ENCODE measurements around the gene FTHL17. TPM values are rescaled to one million over a fixed set of nuclear protein-coding genes. Genes with fewer than 3 reads are reported as not detected.

The FTHL17 gene
- polyA plus RNA-seq, 1 of the 3 experiments (the other 2 are of a cell fraction) = not detected

DNA sequence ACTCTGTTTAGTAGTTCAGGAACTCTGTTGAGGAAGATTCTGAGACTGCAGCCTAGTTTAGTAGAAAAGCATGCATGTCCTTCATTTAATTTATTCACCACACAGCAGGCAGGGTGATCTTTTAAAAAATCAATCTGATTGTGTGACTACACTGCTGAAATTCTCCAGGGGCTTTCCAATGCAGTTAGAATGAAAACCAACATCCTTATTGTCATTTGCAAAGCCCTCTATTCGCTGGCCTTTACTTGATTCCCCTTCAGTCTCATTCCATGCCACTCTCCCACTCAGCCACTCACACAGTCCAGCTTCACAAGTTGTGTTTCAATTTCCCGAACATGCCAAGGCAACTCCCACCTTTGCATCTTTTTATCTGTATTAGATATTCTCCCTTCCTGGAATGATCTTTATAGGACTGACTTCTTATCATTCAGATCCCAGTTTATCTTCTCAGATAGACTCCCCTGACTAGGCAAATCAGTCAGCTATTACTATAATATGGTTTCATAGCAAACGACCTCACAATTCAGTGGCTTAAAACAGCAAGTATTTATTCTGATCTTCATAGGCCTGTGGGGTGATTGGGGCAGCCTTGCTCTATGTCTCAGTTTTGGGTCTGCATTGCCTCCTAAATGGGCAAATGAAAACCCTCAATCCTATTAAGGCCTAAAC is 21.3 kb upstream of the FTHL17 start:
- no peaks in the 10 kb centered on the region for H3K79me2 ChIP-seq (ENCODE audit: insufficient read depth)
- H3K9me3 ChIP-seq = no peaks in the 10 kb centered on the region
- no peak overlapping the region for H3K27ac ChIP-seq (ENCODE audit: low read depth in 2 of 2, low read length in 1 of 2)
- H3K9ac ChIP-seq = no peak overlapping the region
- no peak overlapping the region for H2AFZ ChIP-seq (ENCODE audit: low read depth)
- no peaks in the 10 kb centered on the region for H3K36me3 ChIP-seq (replicated peaks in 1 of 2; ENCODE audit: control insufficient read depth in 1 of 2, insufficient read depth in 2 of 2, low read length in 1 of 2)
- ChIA-PET POLR2A (no interaction called here), CTCF (interaction anchor here (0.5 kb wide), 1 partner anchor 1281 kb away, joined by 3 read pairs; no protein-coding TSS in a partner anchor)
- no peak overlapping the region for H3K4me2 ChIP-seq
- TF ChIP-seq JUND (IDR thresholded peaks at IDR 0.05) = no peak
- TF ChIP-seq, protein P1, sequence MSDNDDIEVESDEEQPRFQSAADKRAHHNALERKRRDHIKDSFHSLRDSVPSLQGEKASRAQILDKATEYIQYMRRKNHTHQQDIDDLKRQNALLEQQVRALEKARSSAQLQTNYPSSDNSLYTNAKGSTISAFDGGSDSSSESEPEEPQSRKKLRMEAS (IDR thresholded peaks at IDR 0.05; ENCODE audit: low read depth) = no peak
- TF ChIP-seq EZH2phosphoT487 (IDR thresholded peaks at IDR 0.05; ENCODE audit: borderline replicate concordance, low read depth) = no peak
- TF ChIP-seq, protein P2, sequence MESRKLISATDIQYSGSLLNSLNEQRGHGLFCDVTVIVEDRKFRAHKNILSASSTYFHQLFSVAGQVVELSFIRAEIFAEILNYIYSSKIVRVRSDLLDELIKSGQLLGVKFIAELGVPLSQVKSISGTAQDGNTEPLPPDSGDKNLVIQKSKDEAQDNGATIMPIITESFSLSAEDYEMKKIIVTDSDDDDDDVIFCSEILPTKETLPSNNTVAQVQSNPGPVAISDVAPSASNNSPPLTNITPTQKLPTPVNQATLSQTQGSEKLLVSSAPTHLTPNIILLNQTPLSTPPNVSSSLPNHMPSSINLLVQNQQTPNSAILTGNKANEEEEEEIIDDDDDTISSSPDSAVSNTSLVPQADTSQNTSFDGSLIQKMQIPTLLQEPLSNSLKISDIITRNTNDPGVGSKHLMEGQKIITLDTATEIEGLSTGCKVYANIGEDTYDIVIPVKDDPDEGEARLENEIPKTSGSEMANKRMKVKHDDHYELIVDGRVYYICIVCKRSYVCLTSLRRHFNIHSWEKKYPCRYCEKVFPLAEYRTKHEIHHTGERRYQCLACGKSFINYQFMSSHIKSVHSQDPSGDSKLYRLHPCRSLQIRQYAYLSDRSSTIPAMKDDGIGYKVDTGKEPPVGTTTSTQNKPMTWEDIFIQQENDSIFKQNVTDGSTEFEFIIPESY (IDR thresholded peaks at IDR 0.05; ENCODE audit: borderline replicate concordance, low read depth) = no peak
- no peak for TF ChIP-seq SMC3 (IDR thresholded peaks at IDR 0.05; ENCODE audit: low read depth, low read length)
- TF ChIP-seq MXI1 (IDR thresholded peaks at IDR 0.05; ENCODE audit: low read depth, low read length) = no peak
- TF ChIP-seq MEF2A (IDR thresholded peaks at IDR 0.05; ENCODE audit: borderline replicate concordance, low read depth) = no peak
- TF ChIP-seq RCOR1 (IDR thresholded peaks at IDR 0.05; ENCODE audit: low read length) = no peak
- no peaks in the 10 kb centered on the region for H3K4me1 ChIP-seq (ENCODE audit: control insufficient read depth in 1 of 2, insufficient read depth in 2 of 2, low read depth in 1 of 2, low read length in 1 of 2)
- no peaks in the 10 kb centered on the region for H3K27me3 ChIP-seq (ENCODE audit: insufficient read depth)
- WGBS (ENCODE audit: low lambda C conversion rate) = 4% methylated on average over 3 of the region's 3 CpGs
- no peak overlapping the region for H3K4me3 ChIP-seq (ENCODE audit: low read depth in 2 of 2, low read length in 1 of 2)
- H4K20me1 ChIP-seq (ENCODE audit: insufficient read depth) = no peaks in the 10 kb centered on the region
- H3K9me2 ChIP-seq = no peaks in the 10 kb centered on the region
- no peak for DNase-seq
- H3F3A ChIP-seq (replicated peaks; ENCODE audit: insufficient read depth) = no peaks in the 10 kb centered on the region

DNA sequence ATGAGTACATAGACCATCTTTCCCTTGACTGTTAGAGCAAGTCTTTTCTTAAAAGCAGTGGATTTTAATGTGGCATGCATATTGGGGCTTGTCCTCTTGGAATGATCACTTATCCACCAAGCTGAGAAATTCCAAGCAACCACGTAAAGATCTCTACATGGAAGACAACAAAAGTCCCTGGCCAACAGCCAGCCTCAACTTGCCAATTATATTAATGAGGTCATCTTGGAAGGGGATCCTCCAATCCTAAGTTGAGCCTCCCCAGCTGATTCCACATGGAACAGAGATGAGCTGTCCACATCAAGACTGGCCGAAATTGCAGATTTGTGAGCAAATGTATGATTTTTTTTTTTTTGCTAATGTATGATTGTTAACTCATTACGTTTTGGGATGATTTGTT is 20.6 kb upstream of the FTHL17 start:
- Histone ChIP-seq H3K4me1 (ENCODE audit: control insufficient read depth in 1 of 2, insufficient read depth in 2 of 2, low read depth in 1 of 2, low read length in 1 of 2) (no peaks in the 10 kb centered on the region), H3F3A (replicated peaks; ENCODE audit: insufficient read depth) (no peaks in the 10 kb centered on the region), H3K9ac (no peak overlapping the region), H3K9me2 (no peaks in the 10 kb centered on the region), H3K79me2 (ENCODE audit: insufficient read depth) (no peaks in the 10 kb centered on the region), H4K20me1 (ENCODE audit: insufficient read depth) (no peaks in the 10 kb centered on the region), H3K4me3 (ENCODE audit: low read depth in 2 of 2, low read length in 1 of 2) (no peak overlapping the region), H2AFZ (ENCODE audit: low read depth) (no peak overlapping the region), H3K9me3 (no peaks in the 10 kb centered on the region), H3K27ac (ENCODE audit: low read depth in 2 of 2, low read length in 1 of 2) (no peak overlapping the region), H3K4me2 (no peak overlapping the region), H3K36me3 (replicated peaks in 1 of 2; ENCODE audit: control insufficient read depth in 1 of 2, insufficient read depth in 2 of 2, low read length in 1 of 2) (no peaks in the 10 kb centered on the region), H3K27me3 (ENCODE audit: insufficient read depth) (no peaks in the 10 kb centered on the region)
- 26% methylated on average over 3 of the region's 3 CpGs for WGBS (ENCODE audit: low lambda C conversion rate)
- CTCF ChIA-PET = no interaction called here
- DNase-seq = no peak
- TF ChIP-seq, protein P1 (IDR thresholded peaks at IDR 0.05; ENCODE audit: low read depth) = no peak
- TF ChIP-seq, protein P3, sequence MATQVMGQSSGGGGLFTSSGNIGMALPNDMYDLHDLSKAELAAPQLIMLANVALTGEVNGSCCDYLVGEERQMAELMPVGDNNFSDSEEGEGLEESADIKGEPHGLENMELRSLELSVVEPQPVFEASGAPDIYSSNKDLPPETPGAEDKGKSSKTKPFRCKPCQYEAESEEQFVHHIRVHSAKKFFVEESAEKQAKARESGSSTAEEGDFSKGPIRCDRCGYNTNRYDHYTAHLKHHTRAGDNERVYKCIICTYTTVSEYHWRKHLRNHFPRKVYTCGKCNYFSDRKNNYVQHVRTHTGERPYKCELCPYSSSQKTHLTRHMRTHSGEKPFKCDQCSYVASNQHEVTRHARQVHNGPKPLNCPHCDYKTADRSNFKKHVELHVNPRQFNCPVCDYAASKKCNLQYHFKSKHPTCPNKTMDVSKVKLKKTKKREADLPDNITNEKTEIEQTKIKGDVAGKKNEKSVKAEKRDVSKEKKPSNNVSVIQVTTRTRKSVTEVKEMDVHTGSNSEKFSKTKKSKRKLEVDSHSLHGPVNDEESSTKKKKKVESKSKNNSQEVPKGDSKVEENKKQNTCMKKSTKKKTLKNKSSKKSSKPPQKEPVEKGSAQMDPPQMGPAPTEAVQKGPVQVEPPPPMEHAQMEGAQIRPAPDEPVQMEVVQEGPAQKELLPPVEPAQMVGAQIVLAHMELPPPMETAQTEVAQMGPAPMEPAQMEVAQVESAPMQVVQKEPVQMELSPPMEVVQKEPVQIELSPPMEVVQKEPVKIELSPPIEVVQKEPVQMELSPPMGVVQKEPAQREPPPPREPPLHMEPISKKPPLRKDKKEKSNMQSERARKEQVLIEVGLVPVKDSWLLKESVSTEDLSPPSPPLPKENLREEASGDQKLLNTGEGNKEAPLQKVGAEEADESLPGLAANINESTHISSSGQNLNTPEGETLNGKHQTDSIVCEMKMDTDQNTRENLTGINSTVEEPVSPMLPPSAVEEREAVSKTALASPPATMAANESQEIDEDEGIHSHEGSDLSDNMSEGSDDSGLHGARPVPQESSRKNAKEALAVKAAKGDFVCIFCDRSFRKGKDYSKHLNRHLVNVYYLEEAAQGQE (IDR thresholded peaks at IDR 0.05; ENCODE audit: low read depth, low read length) = no peak
- TF ChIP-seq POLR2AphosphoS5 (IDR thresholded peaks at IDR 0.05; ENCODE audit: low read depth, low read length) = no peak
- TF ChIP-seq FOSL2 (IDR thresholded peaks at IDR 0.05; ENCODE audit: borderline replicate concordance, low read depth) = no peak
- TF ChIP-seq YY1 (IDR thresholded peaks at IDR 0.05; ENCODE audit: low read depth) = no peak
- TF ChIP-seq, protein P4, sequence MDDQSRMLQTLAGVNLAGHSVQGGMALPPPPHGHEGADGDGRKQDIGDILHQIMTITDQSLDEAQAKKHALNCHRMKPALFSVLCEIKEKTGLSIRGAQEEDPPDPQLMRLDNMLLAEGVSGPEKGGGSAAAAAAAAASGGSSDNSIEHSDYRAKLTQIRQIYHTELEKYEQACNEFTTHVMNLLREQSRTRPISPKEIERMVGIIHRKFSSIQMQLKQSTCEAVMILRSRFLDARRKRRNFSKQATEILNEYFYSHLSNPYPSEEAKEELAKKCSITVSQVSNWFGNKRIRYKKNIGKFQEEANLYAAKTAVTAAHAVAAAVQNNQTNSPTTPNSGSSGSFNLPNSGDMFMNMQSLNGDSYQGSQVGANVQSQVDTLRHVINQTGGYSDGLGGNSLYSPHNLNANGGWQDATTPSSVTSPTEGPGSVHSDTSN (IDR thresholded peaks at IDR 0.05) = no peak
- TF ChIP-seq MXI1 (IDR thresholded peaks at IDR 0.05; ENCODE audit: low read depth, low read length) = no peak
- TF ChIP-seq EP300 (IDR thresholded peaks at IDR 0.05; ENCODE audit: borderline replicate concordance in 1 of 2, low read depth in 1 of 2, low read length in 1 of 2) = no peak
- no peak for TF ChIP-seq CHD2 (IDR thresholded peaks at IDR 0.05; ENCODE audit: low read length, partially characterized antibody)
- TF ChIP-seq NRF1 (IDR thresholded peaks at IDR 0.05; ENCODE audit: low read depth, low read length) = no peak
- no peak for TF ChIP-seq SIN3A (IDR thresholded peaks at IDR 0.05; ENCODE audit: borderline replicate concordance, low read depth, low read length)
- no peak for TF ChIP-seq RAD21 (IDR thresholded peaks at IDR 0.05; ENCODE audit: low read length)
- no peak for TF ChIP-seq TCF12 (IDR thresholded peaks at IDR 0.05)
- POLR2A ChIA-PET = no interaction called here
